Daoy (cell line): ENCODE results near the gene ASRGL1. TPM values are rescaled to one million over a fixed set of nuclear protein-coding genes. Genes with fewer than 3 reads are reported as not detected.
"Not testable (repeated sequence)": the region's sequence is repeated elsewhere in the genome, so short reads cannot be mapped to it uniquely, and the experiment has no call there.

Experiments
- DNase-seq: peaks from one replicate; pipeline ENCODE4 v3.0.0-alpha.2; 2015; ENCODE audit warnings: low read depth
- total RNA-seq: library from RNA; depleted of rRNA; stranded (reverse); fragments of >200 nt; shearing (Covaris generic); gene quantifications from 2 replicates; pipeline ENCODE4 v1.2.3, GENCODE V29; 2014

ASRGL1 gene
- total RNA-seq, 1 experiment from 2014 or later, result 37.0 TPM

GRCh38 chr11:62352355-62353336 is 15.4 kb downstream of the ASRGL1 start:
- no peak for DNase-seq

GRCh38 chr11:62353841-62354240 is 16.6 kb downstream of the ASRGL1 start:
- no peak for DNase-seq

GRCh38 chr11:62358273-62358672 is 21.0 kb downstream of the ASRGL1 start:
- DNase-seq, result no peak

GRCh38 chr11:62359475-62359874 is 22.2 kb downstream of the ASRGL1 start:
- no peak for DNase-seq

GRCh38 chr11:62360685-62361084 is 23.4 kb downstream of the ASRGL1 start:
- DNase-seq, result no peak

GRCh38 chr11:62368861-62369477 is 31.7 kb downstream of the ASRGL1 start:
- not testable (repeated sequence) for DNase-seq

- no peak for DNase-seq
Measured at GRCh38 chr11:62370743-62371440, 33.6 kb downstream of the ASRGL1 start.

GRCh38 chr11:62372871-62373270 is 35.6 kb downstream of the ASRGL1 start:
- no peak for DNase-seq

GRCh38 chr11:62373464-62374119 is 36.3 kb downstream of the ASRGL1 start:
- no peak for DNase-seq

- DNase-seq, result no peak
Measured at GRCh38 chr11:62374801-62375200, 37.6 kb downstream of the ASRGL1 start.

- peak; percentile 17 for DNase-seq
Measured at GRCh38 chr11:62378459-62379063, 41.3 kb downstream of the ASRGL1 start.

GRCh38 chr11:62379586-62379985 is 42.3 kb downstream of the ASRGL1 start:
- not testable (repeated sequence) for DNase-seq

GRCh38 chr11:62380821-62381245 is 43.6 kb downstream of the ASRGL1 start:
- DNase-seq, result peak; percentile 62

- no peak for DNase-seq
Measured at GRCh38 chr11:62383822-62384221, 46.6 kb downstream of the ASRGL1 start.

GRCh38 chr11:62386083-62386482 is 48.8 kb downstream of the ASRGL1 start:
- DNase-seq, result not testable (repeated sequence)

GRCh38 chr11:62387381-62387780 is 50.1 kb downstream of the ASRGL1 start:
- no peak for DNase-seq

GRCh38 chr11:62388999-62389398 is 51.8 kb downstream of the ASRGL1 start:
- DNase-seq, result no peak

- no peak for DNase-seq
Measured at GRCh38 chr11:62390237-62390636, 53.0 kb downstream of the ASRGL1 start.

- DNase-seq, result no peak
Measured at GRCh38 chr11:62390722-62391121, 53.5 kb downstream of the ASRGL1 start.

GRCh38 chr11:62391642-62392425 is 54.6 kb downstream of the ASRGL1 start:
- DNase-seq, result no peak
